ENCODE measurements around the gene TXNDC17.
"Not testable (repeated sequence)": the region's sequence is repeated elsewhere in the genome, so short reads cannot be mapped to it uniquely, and the experiment has no call there.

TXNDC17 gene

DNA sequence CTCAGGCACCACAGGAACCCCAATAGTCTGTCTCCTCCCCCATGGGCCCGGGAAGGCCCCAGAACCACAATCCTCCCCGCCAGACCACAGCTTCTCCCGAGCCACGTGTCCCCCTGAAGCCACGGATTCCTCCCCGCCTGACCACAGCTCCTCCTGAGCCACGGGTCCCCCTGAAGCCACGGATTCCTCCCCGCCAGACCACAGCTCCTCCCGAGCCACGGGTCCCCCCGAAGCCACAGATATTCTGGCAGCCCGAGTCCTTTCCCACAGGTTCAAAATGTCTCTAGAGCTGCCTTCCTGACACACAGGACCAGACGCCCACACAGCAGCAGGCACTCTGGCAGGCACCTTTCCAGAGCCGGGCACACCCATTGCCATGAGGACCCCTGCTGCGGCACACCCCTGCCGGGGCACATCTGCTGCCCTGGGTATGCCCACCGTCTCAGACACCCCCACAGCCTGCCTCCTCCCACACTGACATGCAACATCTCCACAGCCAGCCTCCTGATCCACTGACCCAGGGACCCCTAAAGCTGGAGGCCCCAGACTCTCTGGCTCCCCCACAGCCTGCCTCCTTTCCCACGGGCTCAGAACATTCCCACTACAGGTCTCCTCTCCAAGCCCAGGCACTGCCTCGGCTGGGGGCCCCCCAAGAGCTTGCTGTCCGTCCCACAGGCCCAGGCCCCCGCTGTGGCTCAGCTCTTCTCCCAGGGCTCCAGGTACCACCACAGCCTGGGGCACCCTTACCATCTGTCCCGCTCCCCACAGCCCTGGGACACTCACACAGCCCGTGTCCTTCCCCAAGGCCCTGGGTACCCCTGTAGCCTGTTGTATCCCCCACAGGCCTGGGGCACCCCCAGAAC lies 2.6 kb upstream of the TXNDC17 start:
- DNase-seq, result no peak

DNA sequence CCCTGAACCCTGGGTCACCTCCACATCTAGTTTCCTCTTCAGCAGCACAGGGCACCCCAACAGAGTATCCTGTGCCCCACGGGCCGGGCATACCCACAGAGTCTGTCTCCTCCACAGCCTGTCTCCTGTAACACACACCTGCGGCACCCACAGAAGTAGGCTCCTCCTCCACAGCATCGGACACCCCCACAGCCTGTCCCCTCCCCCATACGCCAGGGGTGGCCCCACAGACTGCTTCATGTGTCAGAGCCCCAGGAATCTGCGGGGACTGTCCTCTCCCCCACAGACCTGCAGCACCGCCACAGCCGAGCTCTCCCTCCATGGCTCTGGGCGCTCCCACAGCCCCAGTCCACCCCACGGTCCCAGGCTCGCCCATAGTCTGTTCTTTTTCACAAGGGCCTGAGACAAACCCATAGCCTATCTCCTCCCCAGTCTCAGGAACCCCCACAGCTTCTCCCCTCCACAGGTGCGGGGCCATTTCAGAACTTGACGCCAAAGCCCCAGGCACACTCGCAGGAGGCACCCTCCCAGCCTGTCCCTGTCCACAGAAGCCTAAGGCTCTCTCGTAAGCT lies 1.8 kb upstream of the TXNDC17 start:
- DNase-seq, result no peak

DNA sequence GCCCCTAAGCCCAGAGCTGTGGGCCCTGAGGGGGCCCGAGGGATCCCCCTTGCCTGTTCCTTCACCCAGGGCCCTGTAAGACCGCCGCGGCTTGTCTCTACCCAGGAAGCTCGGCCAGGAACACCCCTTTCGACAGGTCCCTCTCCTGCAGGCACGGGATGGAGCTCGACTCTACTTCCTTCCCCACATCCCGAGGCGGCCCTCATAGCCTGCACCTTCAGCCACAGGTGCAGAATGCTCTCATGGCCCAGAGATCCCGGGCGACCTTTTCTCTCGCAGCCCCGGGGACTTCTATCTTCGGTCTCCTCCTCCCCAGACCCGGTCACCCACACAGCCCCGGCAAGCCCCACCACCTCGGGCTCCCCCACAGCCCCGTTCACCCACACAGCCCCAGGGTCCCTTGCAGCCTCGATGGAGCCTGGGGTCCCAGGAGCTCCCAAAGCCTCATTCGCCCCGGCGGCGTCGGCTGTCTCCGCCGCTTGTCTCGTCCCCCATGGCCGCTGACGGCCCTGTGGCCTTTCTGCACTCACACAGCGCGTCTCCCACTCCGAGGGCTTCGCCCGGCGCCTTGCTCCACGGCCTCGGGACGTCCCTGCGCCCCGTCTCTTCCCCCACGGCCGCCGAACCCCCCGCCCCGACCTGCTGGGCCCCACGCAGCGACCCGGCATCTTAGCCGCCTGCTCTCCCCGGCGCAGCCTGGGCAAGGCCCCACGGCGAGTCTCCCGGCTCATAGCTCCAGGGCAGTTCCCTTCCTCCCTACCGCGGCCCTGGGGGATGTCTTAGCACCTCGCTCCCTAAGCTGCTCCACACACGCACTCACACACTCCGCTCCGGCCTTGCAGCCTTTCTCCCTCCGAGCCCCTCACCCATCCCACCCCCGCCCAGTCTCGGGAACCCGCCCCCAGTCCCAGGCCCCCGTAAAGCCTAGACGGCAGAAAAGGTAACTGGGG lies 999 bp upstream of the TXNDC17 start:
- no peak for DNase-seq

DNA sequence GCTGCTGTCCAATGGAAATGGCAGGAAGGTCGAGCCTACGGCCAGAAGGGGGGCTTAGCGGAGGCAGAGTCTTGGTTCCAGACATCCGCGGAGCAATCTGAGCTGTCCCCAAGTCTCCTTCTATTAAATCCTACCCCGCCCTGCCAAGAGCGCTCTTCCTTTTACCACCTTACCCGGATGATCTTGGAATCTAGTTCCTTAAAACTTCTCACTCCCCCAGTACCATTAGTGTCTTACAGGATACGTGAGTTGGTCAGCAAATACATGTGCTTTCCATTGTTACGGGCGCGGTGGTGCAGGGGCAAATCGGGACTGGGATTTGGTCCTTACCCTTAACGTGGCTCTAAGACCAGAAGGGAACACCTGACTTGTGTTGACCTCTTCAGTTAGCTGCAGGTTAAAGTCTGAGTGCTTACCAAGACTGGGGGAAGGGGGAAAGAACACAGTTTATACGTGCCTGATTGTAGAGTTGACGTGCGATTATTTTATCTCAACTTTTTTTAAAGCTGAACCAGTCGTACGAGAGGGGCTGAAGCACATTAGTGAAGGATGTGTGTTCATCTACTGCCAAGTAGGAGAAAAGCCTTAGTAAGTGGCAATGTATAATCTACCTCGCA lies 495 bp downstream of the TXNDC17 start:
- no peak for DNase-seq

DNA sequence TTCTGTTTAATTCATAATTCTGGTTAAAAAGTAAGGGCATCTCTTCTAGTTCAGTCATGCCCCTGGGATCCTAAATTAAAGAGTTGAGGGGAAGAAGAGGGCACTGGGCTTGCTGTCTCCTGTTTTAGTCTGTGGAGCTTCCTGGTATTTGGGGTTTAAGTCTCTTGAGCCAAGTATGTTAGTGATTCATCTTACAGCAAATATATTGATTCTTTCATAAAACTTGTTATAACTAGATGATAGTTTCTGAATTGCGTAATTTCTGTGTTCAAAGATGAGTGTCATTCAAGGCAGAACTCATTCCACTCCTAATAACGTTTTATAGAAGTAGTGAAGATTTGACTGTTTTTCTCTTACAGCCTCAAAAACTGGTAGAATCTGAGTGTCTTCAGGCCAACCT lies 1.7 kb downstream of the TXNDC17 start:
- DNase-seq, result no peak

DNA sequence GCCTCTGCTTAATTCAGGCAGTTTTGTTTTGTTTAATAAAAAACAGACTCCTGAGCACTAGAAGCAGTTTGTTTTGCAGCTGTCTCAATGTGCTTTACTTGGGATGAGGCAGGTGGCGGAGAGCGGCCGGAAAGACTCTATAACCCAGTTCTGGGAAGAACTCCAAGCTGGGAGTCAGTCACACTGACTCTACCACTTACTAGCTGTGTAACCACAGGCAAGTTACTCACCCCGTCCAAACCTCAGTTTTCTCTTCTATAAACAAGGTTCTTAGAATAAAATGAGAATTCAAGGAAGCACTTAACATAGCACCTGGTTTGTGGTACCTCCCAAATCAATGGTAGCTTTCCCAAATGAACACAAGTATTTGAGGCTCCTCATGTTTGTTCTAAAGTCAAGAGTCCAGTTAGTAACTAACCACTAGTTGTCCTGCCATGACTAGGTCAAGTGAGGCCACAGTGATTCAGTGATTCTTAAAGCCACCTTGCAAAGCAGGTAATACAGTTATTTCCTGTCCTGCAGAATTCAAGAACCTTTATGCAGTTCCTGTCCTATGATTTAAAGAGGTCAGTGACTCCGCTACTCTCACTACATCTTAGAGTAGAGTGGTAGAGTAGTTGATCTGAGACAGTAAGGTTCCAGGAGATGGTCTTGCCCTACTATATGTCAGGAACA lies 2.7 kb downstream of the TXNDC17 start:
- no peak for DNase-seq

DNA sequence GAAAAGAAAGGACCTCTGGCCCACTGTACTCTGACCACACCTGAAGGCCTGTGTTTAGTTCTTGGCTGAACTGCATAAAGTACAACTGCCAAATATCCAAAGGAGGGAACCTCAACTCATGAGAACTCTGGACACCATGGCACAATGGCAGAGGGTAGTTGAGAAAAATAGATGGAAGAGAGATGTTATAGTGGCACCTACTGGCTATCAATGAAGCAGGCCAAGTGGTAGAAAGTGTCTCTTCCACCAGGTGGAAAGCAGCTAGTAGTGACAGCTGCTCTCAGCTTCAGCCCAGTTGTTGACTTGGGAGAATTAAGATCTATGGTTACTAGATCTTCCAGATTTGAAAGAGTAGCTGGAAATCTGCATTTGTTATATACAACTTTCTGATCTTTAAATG lies 7.3 kb downstream of the TXNDC17 start:
- no peak for DNase-seq

DNA sequence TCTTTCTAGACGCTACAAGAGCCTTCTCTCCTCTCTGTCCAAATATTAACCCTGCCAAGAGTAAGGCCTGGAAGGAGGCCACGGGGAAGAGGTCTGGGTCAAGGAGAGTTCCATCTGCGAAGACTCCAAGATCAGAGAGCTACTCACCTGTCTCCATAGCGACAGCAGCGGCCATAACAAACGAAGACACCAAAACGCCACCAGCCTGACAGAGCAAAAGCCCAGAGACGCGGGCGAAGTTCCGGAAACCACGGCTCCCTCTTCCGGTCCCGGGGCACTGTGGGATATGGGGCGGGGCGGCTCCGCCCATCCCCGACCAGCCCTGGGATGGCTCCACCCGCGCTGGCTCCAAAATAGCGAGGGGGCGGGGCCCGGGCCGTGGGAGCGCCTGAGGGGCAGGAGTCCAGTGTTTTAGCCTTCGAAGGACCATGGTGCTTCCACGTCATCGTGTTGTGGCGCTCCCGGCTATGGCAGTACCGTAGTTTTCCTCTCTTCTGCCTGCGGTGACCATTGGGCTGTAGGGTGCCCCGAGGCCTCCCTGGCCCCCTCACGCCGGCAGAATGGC lies 10.6 kb downstream of the TXNDC17 start, which contains the start of the genes C17orf100 and MED31:
TSS of gene C17orf100 (plus strand) at position 409 of the 565 bp plus-strand sequence. CDS start at position 561, 152 bp downstream.
TSS of gene MED31 (minus strand) at position 252 of the 565 bp plus-strand sequence. CDS start at position 175, 77 bp downstream.
- peak; percentile 89 for DNase-seq

DNA sequence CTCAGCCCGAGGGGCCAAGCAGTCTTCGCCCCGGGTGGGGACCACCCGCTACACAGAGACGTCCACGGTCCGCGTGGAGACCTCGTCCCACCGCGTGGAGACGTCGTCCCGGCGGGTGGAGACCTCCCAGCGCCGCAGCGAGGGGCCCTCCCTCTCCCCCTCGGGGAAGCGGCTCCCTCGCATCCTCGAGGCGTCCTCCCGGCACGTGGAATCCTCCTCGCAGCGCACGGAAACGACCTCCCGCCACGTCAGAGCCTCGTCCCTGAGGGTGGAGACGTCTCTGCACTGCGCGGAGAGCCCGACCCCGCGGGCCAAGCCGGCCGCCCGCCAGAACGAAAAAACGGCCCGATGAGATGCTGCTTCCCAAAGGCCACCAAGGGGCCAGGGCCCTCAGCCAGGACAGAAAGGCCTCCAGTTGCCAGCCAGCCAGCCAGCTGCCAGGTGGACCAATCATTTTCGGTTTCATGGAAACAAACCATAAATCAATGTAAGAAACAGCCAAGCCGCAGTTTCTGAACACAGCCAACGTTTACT lies 11.1 kb downstream of the TXNDC17 start:
- DNase-seq, result no peak

DNA sequence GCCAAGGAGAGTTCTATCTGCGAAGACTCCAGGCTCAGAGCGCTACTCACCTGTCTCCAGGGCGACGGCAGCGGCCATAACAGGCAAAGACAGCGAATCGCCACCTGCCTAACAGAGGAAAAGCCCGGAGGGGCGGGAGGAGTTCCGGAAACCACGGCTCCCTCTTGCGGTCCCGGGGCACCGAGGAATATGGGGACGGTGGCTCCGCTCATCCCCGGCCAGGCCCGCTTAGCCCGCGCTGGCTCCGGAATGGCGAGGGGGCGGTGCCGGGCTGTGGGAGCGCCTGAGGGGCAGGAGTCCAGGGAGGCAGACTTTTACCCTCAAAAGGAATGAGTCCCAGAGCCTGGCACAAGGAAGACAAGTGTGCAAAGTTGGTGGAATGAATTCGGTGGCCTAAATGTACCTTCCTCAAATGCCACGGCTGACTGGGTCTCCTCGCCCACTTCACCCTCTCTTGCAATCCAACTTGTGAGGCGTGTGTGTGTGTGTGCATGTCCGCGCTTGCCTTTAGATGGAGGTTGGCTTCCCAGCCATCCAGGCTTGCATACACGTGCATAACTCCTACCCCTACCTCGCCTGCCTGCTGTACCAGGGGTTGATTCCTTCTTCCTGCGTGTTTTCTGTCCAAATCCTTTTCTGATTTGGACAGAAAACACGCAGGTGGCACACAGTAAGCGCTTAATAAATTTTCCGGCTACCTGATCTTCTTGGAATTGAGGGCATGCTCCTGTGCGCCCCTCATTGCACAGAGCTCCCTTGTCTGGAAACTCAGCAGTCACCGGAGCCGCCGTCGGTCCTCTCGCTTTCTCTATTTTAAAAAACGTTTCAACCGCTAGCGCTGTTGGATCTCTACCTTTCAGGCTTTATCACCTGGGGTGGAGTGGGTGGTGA lies 14.2 kb downstream of the TXNDC17 start:
- DNase-seq, result no peak

DNA sequence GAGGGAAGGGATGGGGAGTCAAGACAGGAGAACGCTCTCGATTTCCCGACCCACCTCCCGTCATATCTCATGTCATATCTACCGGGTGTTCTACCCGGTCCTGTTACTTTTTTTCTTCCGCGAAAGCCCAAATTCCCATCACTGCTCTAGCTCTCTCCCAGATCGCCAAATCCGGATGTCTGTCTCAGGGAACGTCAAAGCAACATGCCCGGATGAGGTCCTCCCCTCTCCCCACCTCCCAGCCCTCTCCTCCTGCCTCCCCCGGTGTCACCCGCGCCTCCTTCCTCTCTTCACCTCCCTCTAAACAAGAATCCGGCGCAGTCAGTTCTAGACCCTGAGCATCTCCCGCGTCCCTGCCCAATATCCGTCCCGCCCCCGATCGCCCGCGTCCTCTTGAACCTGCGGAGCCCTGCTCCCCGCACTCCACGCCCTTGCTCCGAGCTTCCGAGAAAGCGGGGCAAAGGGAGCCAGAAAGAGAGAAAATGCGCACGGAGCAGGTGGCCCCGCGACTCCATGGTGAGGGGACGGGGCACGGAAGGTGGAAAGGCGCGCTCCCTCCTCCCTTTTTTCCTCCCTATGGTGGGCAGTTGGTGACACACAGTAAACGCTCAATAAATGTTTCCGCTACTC lies 15.0 kb downstream of the TXNDC17 start:
- not testable (repeated sequence) for DNase-seq

DNA sequence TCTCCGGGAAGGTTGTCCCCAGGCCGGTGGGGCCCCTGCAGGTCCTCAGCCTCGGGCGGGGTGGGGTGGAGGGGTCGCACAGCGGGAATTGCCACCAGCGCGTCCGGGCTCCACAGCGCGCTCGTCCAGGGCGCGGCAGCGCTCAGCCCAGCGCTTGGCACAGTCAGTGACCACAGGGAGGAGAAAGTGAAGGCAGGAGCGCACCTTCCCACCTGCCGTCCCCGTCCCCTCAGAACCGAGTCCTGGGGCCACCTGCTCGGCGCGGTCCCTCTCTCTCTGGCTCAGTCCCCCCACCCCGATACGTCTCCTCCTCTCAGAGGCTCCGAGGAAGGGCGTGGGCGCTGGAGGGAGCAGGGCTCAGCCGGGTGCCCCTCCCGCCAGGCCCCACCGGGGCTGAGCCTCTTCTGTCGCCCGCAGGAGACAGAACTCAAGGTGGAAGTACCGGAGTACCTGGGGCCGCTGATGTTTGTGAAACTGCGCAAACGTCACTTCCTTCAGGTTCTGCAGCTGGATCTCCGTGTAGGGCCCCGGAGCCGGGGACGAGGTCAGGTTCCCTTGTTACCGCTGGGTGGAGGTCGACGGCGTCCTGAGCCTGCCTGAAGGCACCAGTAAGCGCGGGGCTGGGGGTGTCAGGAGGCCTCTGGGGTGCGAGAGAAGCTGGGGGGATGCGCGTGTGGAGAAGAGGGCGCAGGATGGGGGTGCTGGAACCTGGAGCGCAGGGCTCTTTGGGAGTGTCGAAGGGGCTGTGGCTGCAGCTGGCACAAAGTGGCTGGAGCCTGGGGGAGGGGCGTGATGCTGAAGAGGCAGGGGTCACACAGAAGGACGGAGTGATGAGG lies 16.2 kb downstream of the TXNDC17 start:
- DNase-seq, result peak; percentile 46

DNA sequence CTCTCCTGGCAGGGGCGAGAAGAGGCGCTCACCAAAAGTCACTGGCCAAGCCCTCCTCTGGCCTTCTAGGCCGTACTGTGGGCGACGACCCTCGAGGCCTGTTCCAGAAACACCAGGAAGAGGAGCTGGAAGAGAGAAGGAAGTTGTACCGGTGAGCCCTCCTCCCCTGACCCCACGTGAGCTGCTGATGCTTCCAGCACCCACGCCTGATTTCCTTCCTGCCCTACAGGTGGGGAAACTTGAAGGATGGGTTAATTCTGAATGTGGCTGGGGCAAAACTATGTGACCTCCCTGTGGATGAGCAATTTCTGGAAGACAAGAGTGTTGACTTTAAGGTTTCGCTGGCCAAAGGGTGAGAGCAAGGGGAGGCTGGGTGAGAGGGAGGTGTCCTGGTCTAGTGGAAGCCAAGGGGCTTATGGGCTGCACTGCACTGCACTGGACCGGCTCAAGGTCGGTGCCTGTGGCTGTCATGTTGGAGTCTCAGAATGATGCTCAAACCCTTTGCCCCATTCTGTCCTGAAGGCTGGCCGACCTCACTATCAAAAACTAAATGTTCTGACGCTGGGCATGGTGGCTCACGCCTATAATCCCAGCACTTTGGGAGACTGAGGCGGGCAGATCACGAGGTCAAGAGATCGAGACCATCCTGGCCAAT lies 16.9 kb downstream of the TXNDC17 start:
- DNase-seq, result no peak

DNA sequence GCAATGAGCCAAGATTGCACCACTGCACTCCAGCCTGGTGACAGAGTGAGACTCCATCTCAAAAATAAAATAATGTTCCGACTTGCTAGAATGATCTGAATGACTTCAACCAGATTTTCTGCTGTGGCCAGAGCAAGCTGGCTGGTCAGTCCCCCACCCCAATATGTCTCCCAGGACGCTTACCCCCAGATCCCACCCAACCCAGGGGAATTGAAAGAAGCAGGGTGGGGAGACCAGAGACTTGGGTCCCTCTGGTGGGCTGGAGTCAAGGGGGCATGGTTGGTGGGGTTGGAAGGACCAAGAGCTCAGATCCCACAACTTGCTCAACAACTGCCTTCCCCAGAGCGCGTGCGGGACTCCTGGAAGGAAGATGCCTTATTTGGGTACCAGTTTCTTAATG lies 17.6 kb downstream of the TXNDC17 start:
- DNase-seq, result not testable (repeated sequence)

DNA sequence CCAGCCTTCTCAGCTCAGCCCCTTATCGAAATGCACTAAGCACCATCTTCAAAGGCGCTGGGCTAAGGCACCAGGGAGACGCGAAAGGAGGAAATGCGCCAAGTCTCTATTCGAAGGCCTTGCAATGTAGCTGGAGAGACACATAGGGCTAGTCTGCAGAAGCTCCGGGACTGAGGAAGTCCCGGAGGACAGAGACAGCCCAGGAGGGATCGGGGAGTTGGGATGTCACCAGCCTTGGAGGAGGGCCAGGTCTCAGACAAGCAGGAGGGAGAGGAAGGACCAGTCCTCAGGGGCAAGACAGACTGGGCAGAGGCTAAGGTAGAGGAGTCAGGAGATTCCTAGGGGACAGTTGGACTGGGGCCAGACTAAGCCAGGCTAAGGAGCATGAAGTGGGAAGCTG lies 19.2 kb downstream of the TXNDC17 start:
- no peak for DNase-seq

DNA sequence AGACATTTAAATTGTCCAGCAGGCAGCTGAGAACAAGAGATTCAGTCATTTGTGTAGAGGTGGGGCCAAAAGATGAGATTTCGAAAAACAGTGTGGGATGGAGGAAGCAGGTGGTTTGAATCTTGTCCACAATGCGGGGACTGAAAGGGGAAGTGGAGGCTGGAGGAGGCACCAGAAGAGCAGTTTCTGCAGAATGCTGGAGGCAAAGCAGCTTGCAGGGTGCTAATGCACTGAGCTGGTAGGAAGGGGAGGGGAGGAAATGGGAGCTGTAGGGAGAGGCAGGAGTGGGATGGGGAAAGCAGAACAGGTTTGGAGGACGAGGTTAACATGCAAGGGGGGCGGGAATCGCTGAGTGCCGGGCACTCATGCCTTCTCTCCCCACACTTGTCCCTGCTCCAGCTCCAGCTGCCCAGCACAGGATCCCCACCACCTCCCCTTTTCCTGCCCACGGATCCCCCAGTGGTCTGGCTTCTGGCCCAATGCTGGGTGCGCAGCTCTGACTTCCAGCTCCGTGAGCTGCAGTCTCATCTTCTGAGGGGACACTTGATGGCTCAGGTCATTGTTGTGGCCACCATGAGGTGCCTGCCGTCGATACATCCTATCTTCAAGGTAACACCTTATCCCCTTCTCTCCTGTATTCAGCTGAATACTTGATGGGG lies 20.1 kb downstream of the TXNDC17 start:
- DNase-seq, result no peak

DNA sequence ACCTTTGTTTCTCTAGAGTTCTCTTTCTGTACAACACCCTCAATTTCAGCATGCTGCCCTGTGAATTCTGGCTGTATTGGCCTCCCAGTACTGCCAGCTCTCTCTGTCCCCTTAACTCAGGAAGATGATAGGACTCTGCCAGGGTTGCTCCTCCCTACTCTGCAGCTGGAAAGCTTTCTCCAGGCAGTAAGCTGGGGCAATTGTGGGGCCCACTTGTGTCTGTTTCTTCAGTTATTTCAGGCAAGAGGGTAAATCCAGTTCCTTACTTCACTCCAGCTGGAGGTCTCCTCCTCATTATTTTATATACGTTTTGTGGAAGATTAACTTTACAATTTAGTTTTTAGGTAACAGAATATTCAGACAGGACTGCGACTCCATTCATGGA lies 20.6 kb downstream of the TXNDC17 start:
- no peak for DNase-seq

DNA sequence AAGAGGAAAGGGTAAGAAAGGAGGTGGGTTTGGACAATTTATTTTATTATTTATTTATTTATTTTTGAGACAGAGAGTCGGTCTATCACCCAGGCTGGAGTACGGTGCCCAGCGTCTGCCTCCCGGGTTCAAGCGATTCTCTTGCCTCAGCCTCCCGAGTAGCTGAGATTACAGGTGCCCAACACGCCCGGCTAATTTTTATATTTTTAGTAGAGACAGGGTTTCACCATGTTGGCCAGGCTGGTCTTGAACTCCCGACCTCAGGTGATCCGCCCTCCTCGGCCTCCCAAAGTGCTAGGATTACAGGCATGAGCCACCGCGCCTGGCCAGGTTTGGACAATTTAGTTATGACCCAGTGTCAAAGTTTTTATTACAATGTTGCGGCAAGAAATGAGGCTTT lies 22.3 kb downstream of the TXNDC17 start:
- not testable (repeated sequence) for DNase-seq
